Trophoblast cell (in vitro differentiated cells and primary cell): ENCODE data around the gene ANKRD12.

Experiments used
- DNase-seq, 2 donors: peaks; one replicate each; pipeline ENCODE4 v3.0.0-alpha.2; 2016
- H2AFZ ChIP-seq: 2 replicates; pipeline ENCODE4 v1.6.1; 2013; ENCODE audit warnings: low read length, moderate library complexity, mild to moderate bottlenecking; ENCODE audit not compliant: insufficient read depth, poor library complexity
- H2AK5ac ChIP-seq: 2 replicates; pipeline ENCODE4 v1.6.1; 2013; ENCODE audit warnings: mild to moderate bottlenecking, low read length
- H2BK120ac ChIP-seq: 2 replicates; pipeline ENCODE4 v1.6.1; 2013; ENCODE audit warnings: low read length, mild to moderate bottlenecking, moderate library complexity; ENCODE audit not compliant: insufficient read depth, poor library complexity
- H2BK12ac ChIP-seq: 2 replicates; pipeline ENCODE4 v1.6.1; 2013; ENCODE audit warnings: mild to moderate bottlenecking, low read length, moderate library complexity
- H2BK5ac ChIP-seq: 2 replicates; pipeline ENCODE4 v1.6.1; 2013; ENCODE audit warnings: low read length, low read depth, moderate library complexity, mild to moderate bottlenecking; ENCODE audit not compliant: poor library complexity
- H3K14ac ChIP-seq: 2 replicates; pipeline ENCODE4 v1.6.1; 2013; ENCODE audit warnings: mild to moderate bottlenecking, low read length
- H3K18ac ChIP-seq: 2 replicates; pipeline ENCODE4 v1.6.1; 2013; ENCODE audit warnings: mild to moderate bottlenecking, low read length
- H3K23ac ChIP-seq: 2 replicates; pipeline ENCODE4 v1.6.1; 2013; ENCODE audit warnings: low read length
- H3K27ac ChIP-seq: 2 replicates; pipeline ENCODE4 v1.5.1; 2013; ENCODE audit warnings: low read depth, mild to moderate bottlenecking, inconsistent platforms, low read length, moderate library complexity
- H3K27me3 ChIP-seq: 2 replicates; pipeline ENCODE4 v1.6.1; 2013; ENCODE audit warnings: inconsistent platforms, mild to moderate bottlenecking, low read length, moderate library complexity; ENCODE audit not compliant: insufficient read depth
- H3K36me3 ChIP-seq, 2 experiments: 1 replicate in 1 of 2; 2 replicates in 1 of 2; pipeline ENCODE4 v1.6.1; 2013; ENCODE audit warnings: low read length in 2 of 2, mild to moderate bottlenecking in 2 of 2, moderate library complexity in 1 of 2; ENCODE audit not compliant: insufficient read depth in 2 of 2, control insufficient read depth in 1 of 2
- H3K4ac ChIP-seq: 2 replicates; pipeline ENCODE4 v1.6.1; 2013; ENCODE audit warnings: low read depth, mild to moderate bottlenecking, low read length, moderate library complexity
- H3K4me1 ChIP-seq, 2 experiments: 1 replicate in 1 of 2; 2 replicates in 1 of 2; pipeline ENCODE4 v1.6.1; 2013; ENCODE audit warnings: low read length in 2 of 2, mild to moderate bottlenecking in 2 of 2, moderate library complexity in 1 of 2; ENCODE audit not compliant: insufficient read depth in 2 of 2, control insufficient read depth in 1 of 2
- H3K4me2 ChIP-seq: 2 replicates; pipeline ENCODE4 v1.6.1; 2013; ENCODE audit warnings: inconsistent platforms, mild to moderate bottlenecking, low read length, moderate library complexity
- H3K4me3 ChIP-seq: 2 replicates; pipeline ENCODE4 v1.5.1; 2013; ENCODE audit warnings: mild to moderate bottlenecking, low read depth, low read length, inconsistent platforms
- H3K79me1 ChIP-seq: one replicate; pipeline ENCODE4 v1.6.1; 2013; ENCODE audit warnings: low read length
- H3K79me2 ChIP-seq: 2 replicates; pipeline ENCODE4 v1.6.1; 2013; ENCODE audit warnings: low read length, mild to moderate bottlenecking; ENCODE audit not compliant: control insufficient read depth, insufficient read depth, poor library complexity
- H3K9ac ChIP-seq: 2 replicates; pipeline ENCODE4 v1.6.1; 2013; ENCODE audit warnings: mild to moderate bottlenecking, low read length
- H3K9me3 ChIP-seq: 2 replicates; pipeline ENCODE4 v1.6.1; 2013; ENCODE audit warnings: low read depth, mild to moderate bottlenecking, control low read depth, inconsistent platforms, low read length; ENCODE audit not compliant: insufficient read depth
- H4K12ac ChIP-seq: 2 replicates; pipeline ENCODE4 v1.6.1; 2013; ENCODE audit warnings: low read depth, mild to moderate bottlenecking, low read length, moderate library complexity
- H4K8ac ChIP-seq: 2 replicates; pipeline ENCODE4 v1.6.1; 2013; ENCODE audit warnings: low read depth, mild to moderate bottlenecking, low read length, moderate library complexity
- H4K91ac ChIP-seq: one replicate; pipeline ENCODE4 v1.6.1; 2013; ENCODE audit warnings: low read depth, mild to moderate bottlenecking, low read length, moderate library complexity
- WGBS: extraction: QIAGEN DNeasy Blood & Tissue Kit; methylation state at CpG from one replicate; pipeline ENCODE4 v1.1.7; 2013; ENCODE audit warnings: missing lambda C conversion rate; ENCODE audit not compliant: insufficient read length, insufficient coverage; ENCODE audit errors: extremely low coverage; 5-methylcytosine and 5-hydroxymethylcytosine counted together

ANKRD12 gene

GRCh38 chr18:9217743-9218451 is 81.3 kb downstream of the ANKRD12 start:
- no peak overlapping the region for H4K8ac ChIP-seq
- no peak overlapping the region for H3K9ac ChIP-seq
- no peaks in the 10 kb centered on the region for H3K79me1 ChIP-seq
- H3K23ac ChIP-seq: no peak overlapping the region
- H3K9me3 ChIP-seq: no peaks in the 10 kb centered on the region
- no peak overlapping the region for H2AFZ ChIP-seq
- H2BK12ac ChIP-seq: no peak overlapping the region
- H3K27ac ChIP-seq: no peak overlapping the region
- WGBS: no CpG with 5 or more reads among the region's 3 CpGs
- no peak overlapping the region for H3K14ac ChIP-seq
- H3K4me3 ChIP-seq: no peak overlapping the region
- H3K4me1 ChIP-seq: no peaks in the 10 kb centered on the region
- H3K18ac ChIP-seq: no peak overlapping the region
- H3K4me2 ChIP-seq: no peak overlapping the region
- H2BK120ac ChIP-seq: no peak overlapping the region
- no peaks in the 10 kb centered on the region for H3K27me3 ChIP-seq
- H3K79me2 ChIP-seq: no peaks in the 10 kb centered on the region
- H2BK5ac ChIP-seq: no peak overlapping the region
- H3K4ac ChIP-seq: no peak overlapping the region
- H4K12ac ChIP-seq: no peak overlapping the region
- no peak overlapping the region for H4K91ac ChIP-seq
- H3K36me3 ChIP-seq: peaks cover 0 to 3% of the 10 kb centered on the region in 2 experiments
- DNase-seq: no peak
- H2AK5ac ChIP-seq: no peak overlapping the region

GRCh38 chr18:9221040-9221439 is 84.5 kb downstream of the ANKRD12 start:
- peaks cover 0 to 3% of the 10 kb centered on the region in 2 experiments for H3K36me3 ChIP-seq
- H3K27me3 ChIP-seq: no peaks in the 10 kb centered on the region
- no peak overlapping the region for H2AFZ ChIP-seq
- H3K79me1 ChIP-seq: no peaks in the 10 kb centered on the region
- H3K4me2 ChIP-seq: no peak overlapping the region
- no peak overlapping the region for H2BK120ac ChIP-seq
- no peak overlapping the region for H2BK12ac ChIP-seq
- no peak overlapping the region for H4K91ac ChIP-seq
- H3K9ac ChIP-seq: no peak overlapping the region
- no peaks in the 10 kb centered on the region for H3K79me2 ChIP-seq
- H3K9me3 ChIP-seq: no peaks in the 10 kb centered on the region
- no peak overlapping the region for H3K23ac ChIP-seq
- WGBS: no CpG with 5 or more reads among the region's 3 CpGs
- no peak for DNase-seq
- H3K4ac ChIP-seq: no peak overlapping the region
- no peak overlapping the region for H4K12ac ChIP-seq
- H4K8ac ChIP-seq: no peak overlapping the region
- no peaks in the 10 kb centered on the region for H3K4me1 ChIP-seq
- H2AK5ac ChIP-seq: no peak overlapping the region
- no peak overlapping the region for H3K27ac ChIP-seq
- no peak overlapping the region for H3K4me3 ChIP-seq
- no peak overlapping the region for H3K18ac ChIP-seq
- H2BK5ac ChIP-seq: no peak overlapping the region
- no peak overlapping the region for H3K14ac ChIP-seq

GRCh38 chr18:9221661-9222060 is 85.1 kb downstream of the ANKRD12 start:
- H3K4me3 ChIP-seq: no peak overlapping the region
- 100% methylated on average over 1 of the region's 5 CpGs for WGBS

GRCh38 chr18:9223356-9223755 is 86.8 kb downstream of the ANKRD12 start:
- Histone ChIP-seq H3K79me1 (no peaks in the 10 kb centered on the region), H3K14ac (no peak overlapping the region), H3K4me2 (no peak overlapping the region), H2AFZ (no peak overlapping the region), H3K9me3 (no peaks in the 10 kb centered on the region), H3K9ac (no peak overlapping the region), H2BK12ac (no peak overlapping the region), H4K91ac (no peak overlapping the region), H2BK5ac (no peak overlapping the region), H3K23ac (no peak overlapping the region), H3K27me3 (no peaks in the 10 kb centered on the region), H3K27ac (no peak overlapping the region), H2BK120ac (no peak overlapping the region), H3K4me1 (no peaks in the 10 kb centered on the region), H3K4ac (no peak overlapping the region), H4K12ac (no peak overlapping the region), H3K79me2 (no peaks in the 10 kb centered on the region), H3K4me3 (no peak overlapping the region), H3K36me3 (peaks cover 0 to 3% of the 10 kb centered on the region in 2 experiments), H4K8ac (no peak overlapping the region), H3K18ac (no peak overlapping the region), H2AK5ac (no peak overlapping the region)
- WGBS: no CpG with 5 or more reads among the region's 5 CpGs
- no peak for DNase-seq

More at GRCh38 chr18:9221661-9222060, 85.1 kb downstream of the ANKRD12 start:
- no peak overlapping the region for H3K4me2 ChIP-seq
- no peak overlapping the region for H3K27ac ChIP-seq
- H3K79me2 ChIP-seq: no peaks in the 10 kb centered on the region
- H4K12ac ChIP-seq: no peak overlapping the region
- H3K4ac ChIP-seq: no peak overlapping the region
- DNase-seq: no peak
- H4K8ac ChIP-seq: no peak overlapping the region
- H2BK120ac ChIP-seq: no peak overlapping the region
- H3K4me1 ChIP-seq: no peaks in the 10 kb centered on the region
- H3K79me1 ChIP-seq: no peaks in the 10 kb centered on the region
- no peak overlapping the region for H2BK5ac ChIP-seq
- no peak overlapping the region for H2AFZ ChIP-seq
- no peak overlapping the region for H2BK12ac ChIP-seq
- H2AK5ac ChIP-seq: no peak overlapping the region
- H3K9ac ChIP-seq: no peak overlapping the region
- no peak overlapping the region for H3K23ac ChIP-seq
- H4K91ac ChIP-seq: no peak overlapping the region
- H3K36me3 ChIP-seq: peaks cover 0 to 3% of the 10 kb centered on the region in 2 experiments
- no peak overlapping the region for H3K18ac ChIP-seq
- H3K9me3 ChIP-seq: no peaks in the 10 kb centered on the region
- H3K14ac ChIP-seq: no peak overlapping the region
- H3K27me3 ChIP-seq: no peaks in the 10 kb centered on the region
